ENCODE results near the gene FN3KRP.

FN3KRP gene

DNA sequence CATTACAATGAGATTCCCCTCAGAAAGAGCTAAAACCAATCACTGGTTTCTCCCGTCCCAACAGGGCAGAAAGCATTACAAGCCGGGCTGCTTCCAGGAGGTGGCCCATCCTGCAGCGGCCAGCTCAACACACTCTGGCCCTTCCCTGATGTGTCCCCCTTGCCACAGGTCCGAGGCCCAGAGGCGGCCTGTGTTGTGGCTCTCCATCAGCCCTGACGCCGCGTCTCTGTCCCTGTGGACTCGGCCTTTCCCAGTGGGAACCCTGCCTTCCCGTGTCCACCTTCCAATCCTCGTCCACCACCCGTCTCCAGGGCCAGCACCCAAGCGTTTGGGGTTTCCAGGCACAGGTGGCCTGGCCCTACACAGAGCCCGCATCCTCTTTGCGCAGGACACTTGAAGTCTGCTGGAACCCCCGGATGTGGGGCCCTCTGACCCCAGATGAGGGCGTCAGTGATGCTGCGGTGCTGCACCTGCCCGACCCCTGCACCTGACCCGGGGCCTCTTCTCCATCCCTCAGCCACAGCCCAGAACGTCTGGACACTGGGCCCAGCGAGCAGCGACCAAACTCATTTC lies 39.1 kb upstream of the FN3KRP start:
- no peak for DNase-seq
- Histone ChIP-seq H3K4me1 (ENCODE audit: control insufficient read depth, insufficient read depth, low read length, poor library complexity, severe bottlenecking) (no peaks in the 10 kb centered on the region), H3K27ac (ENCODE audit: insufficient read depth, low read length, poor library complexity, severe bottlenecking) (no peak overlapping the region), H3K27me3 (replicated peaks; ENCODE audit: control insufficient read depth, insufficient read depth, low read length, poor library complexity, severe bottlenecking) (no peaks in the 10 kb centered on the region), H3K36me3 (ENCODE audit: control insufficient read depth, insufficient read depth, low read length) (no peaks in the 10 kb centered on the region), H3K9me3 (ENCODE audit: control insufficient read depth, low read length) (no peaks in the 10 kb centered on the region), H3K4me3 (ENCODE audit: insufficient read depth, low read depth, low read length, poor library complexity, severe bottlenecking) (no peak overlapping the region)

DNA sequence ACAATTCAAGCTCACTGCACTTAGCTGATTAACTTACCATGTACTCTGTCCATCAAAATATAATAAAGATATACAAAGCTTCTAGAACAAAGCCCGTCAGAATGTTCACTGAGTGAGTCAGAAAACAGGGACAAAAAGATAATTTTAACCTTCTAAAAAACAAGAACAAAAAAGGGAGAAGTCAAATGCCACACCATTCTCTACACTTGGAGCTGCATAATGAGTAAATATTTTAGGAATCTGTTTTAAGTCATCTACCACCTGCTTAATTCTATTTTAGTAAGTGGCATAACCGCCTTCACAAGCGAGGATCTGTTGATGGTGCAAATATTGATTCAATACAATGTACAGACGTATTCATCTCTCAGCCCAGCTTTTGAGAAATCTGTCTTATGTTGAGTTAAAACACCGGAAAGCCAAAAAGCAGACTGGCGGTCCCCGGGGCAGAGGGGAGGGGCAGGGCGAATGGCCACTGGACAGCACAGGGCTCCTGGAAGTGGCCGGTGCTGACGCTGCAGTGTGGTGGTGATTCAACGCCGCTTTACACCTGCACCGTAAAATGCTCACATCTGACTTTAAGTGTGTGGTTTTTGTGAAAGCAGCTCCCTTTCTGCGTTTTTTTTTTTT lies 38.1 kb upstream of the FN3KRP start:
- Histone ChIP-seq H3K27ac (ENCODE audit: insufficient read depth, low read length, poor library complexity, severe bottlenecking) (no peak overlapping the region), H3K4me3 (ENCODE audit: insufficient read depth, low read depth, low read length, poor library complexity, severe bottlenecking) (no peak overlapping the region), H3K4me1 (ENCODE audit: control insufficient read depth, insufficient read depth, low read length, poor library complexity, severe bottlenecking) (no peaks in the 10 kb centered on the region), H3K9me3 (ENCODE audit: control insufficient read depth, low read length) (no peaks in the 10 kb centered on the region), H3K36me3 (ENCODE audit: control insufficient read depth, insufficient read depth, low read length) (no peaks in the 10 kb centered on the region), H3K27me3 (replicated peaks; ENCODE audit: control insufficient read depth, insufficient read depth, low read length, poor library complexity, severe bottlenecking) (no peaks in the 10 kb centered on the region)
- DNase-seq: no peak

DNA sequence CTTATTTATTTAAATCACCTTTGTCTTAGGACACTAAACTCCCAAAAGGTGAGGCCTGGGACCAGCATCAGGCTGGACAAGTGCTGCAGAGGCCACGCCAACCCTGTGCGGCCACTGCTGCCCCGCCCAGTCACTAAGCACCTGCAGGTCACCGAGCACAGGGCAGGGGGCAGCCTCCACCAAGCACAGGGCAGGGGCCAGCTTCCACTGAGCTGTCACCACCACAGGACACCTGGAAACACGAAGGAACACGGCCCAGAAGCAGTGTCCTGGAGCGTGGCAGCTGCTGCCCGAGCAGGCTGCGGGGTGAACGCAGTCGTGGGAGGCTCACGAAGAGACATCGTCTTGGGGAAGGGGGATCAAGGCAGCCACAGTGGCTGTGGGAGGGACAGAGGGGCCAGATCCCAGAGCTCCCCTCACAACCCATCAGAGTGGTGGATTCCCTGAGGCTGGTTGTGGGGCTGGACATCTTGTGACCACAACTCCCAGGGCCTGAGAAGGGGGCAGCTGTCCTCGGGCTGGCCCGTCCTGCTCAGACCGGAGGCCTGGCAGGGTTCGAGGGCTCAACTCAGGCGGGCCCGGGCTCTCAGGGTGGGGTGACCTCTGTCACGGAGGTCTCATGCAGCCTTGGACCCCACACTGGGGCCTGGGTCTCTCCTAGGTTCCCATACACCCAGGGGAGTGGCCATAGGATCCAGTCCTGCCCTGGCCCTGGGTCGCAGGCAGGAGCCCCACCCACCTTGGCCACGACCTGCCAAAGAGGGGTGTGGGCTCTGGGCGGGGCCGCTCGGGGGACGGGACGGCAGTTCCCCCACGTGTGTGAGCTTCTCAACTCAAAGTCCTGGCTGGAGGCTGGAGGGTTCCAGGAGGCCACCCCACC lies 36.7 kb upstream of the FN3KRP start:
- Histone ChIP-seq H3K9me3 (ENCODE audit: control insufficient read depth, low read length) (no peaks in the 10 kb centered on the region), H3K36me3 (ENCODE audit: control insufficient read depth, insufficient read depth, low read length) (no peaks in the 10 kb centered on the region), H3K27me3 (replicated peaks; ENCODE audit: control insufficient read depth, insufficient read depth, low read length, poor library complexity, severe bottlenecking) (no peaks in the 10 kb centered on the region), H3K27ac (ENCODE audit: insufficient read depth, low read length, poor library complexity, severe bottlenecking) (no peak overlapping the region), H3K4me1 (ENCODE audit: control insufficient read depth, insufficient read depth, low read length, poor library complexity, severe bottlenecking) (no peaks in the 10 kb centered on the region), H3K4me3 (ENCODE audit: insufficient read depth, low read depth, low read length, poor library complexity, severe bottlenecking) (no peak overlapping the region)
- DNase-seq: no peak

DNA sequence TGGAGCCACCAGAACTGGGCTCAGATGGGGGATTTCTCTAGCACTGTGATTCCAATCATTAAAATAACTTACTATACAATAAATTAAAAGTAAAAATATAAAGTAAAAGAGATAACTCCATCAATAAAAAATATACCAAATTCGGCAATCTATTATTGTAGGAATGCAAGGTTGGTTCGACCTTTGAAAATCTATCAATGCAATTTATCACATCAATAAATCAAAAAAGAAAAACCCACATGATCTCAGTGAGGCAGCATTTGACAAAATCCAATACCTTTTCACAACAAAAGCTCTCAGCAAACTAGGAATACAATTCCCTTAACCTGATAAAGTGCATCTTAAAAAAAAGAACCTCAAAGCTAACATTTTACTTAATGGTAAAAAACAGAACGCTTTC lies 35.0 kb upstream of the FN3KRP start:
- Histone ChIP-seq H3K36me3 (ENCODE audit: control insufficient read depth, insufficient read depth, low read length) (no peaks in the 10 kb centered on the region), H3K27me3 (replicated peaks; ENCODE audit: control insufficient read depth, insufficient read depth, low read length, poor library complexity, severe bottlenecking) (no peaks in the 10 kb centered on the region), H3K4me3 (ENCODE audit: insufficient read depth, low read depth, low read length, poor library complexity, severe bottlenecking) (no peak overlapping the region), H3K9me3 (ENCODE audit: control insufficient read depth, low read length) (no peaks in the 10 kb centered on the region), H3K27ac (ENCODE audit: insufficient read depth, low read length, poor library complexity, severe bottlenecking) (no peak overlapping the region), H3K4me1 (ENCODE audit: control insufficient read depth, insufficient read depth, low read length, poor library complexity, severe bottlenecking) (no peaks in the 10 kb centered on the region)
- no peak for DNase-seq

DNA sequence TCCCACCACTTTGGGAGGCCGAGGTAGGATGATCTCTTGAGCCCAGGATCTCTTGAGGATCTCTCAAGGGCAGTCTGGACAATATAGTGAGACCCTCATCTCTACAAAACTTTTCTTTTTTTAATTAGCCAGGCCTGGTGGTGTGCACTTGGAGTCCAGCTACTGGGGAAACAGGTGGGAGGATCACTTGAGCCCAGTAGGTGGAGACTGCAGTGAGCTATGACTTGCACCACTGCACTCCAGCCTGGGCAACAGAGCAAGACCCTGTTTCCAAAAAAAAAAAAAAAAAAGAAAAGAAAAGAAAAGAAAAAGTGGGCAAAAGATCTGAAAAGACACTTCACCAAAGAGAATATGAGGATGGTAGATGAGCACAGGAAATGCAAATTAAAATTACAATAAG lies 33.0 kb upstream of the FN3KRP start:
- Histone ChIP-seq H3K9me3 (ENCODE audit: control insufficient read depth, low read length) (no peaks in the 10 kb centered on the region), H3K4me1 (ENCODE audit: control insufficient read depth, insufficient read depth, low read length, poor library complexity, severe bottlenecking) (no peaks in the 10 kb centered on the region), H3K27me3 (replicated peaks; ENCODE audit: control insufficient read depth, insufficient read depth, low read length, poor library complexity, severe bottlenecking) (no peaks in the 10 kb centered on the region), H3K36me3 (ENCODE audit: control insufficient read depth, insufficient read depth, low read length) (no peaks in the 10 kb centered on the region), H3K4me3 (ENCODE audit: insufficient read depth, low read depth, low read length, poor library complexity, severe bottlenecking) (no peak overlapping the region), H3K27ac (ENCODE audit: insufficient read depth, low read length, poor library complexity, severe bottlenecking) (no peak overlapping the region)
- DNase-seq: no peak

DNA sequence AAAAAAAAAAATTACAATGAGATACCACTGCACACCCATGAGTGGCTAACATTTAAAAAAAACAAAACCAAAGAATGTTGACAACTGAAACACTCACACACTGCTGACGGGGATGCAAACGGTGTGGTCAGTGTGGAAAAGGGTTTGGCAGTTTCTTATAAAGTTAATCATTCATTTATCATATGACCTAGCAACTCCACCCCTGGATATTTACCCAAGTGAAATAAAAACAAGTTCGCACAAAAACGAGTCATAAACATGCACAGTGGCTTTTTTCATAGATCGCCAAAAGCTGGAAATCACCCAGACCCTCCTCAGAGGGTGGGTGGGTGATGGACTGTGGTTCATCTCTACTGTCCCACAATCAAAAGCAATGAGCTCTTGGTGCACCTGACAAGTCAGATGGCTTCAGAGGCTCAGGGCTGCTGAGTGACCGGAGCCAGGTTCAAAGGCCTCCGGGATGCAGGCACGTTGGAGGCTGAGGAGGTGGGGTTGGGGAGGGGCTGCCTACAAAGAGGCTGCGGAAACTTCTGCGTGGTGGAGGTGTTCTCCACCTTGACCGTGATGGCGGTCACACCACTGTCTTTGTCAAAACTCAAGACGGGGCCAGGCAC lies 32.2 kb upstream of the FN3KRP start:
- Histone ChIP-seq H3K4me1 (ENCODE audit: control insufficient read depth, insufficient read depth, low read length, poor library complexity, severe bottlenecking) (no peaks in the 10 kb centered on the region), H3K4me3 (ENCODE audit: insufficient read depth, low read depth, low read length, poor library complexity, severe bottlenecking) (no peak overlapping the region), H3K9me3 (ENCODE audit: control insufficient read depth, low read length) (no peaks in the 10 kb centered on the region), H3K27ac (ENCODE audit: insufficient read depth, low read length, poor library complexity, severe bottlenecking) (no peak overlapping the region), H3K27me3 (replicated peaks; ENCODE audit: control insufficient read depth, insufficient read depth, low read length, poor library complexity, severe bottlenecking) (no peaks in the 10 kb centered on the region), H3K36me3 (ENCODE audit: control insufficient read depth, insufficient read depth, low read length) (no peaks in the 10 kb centered on the region)
- DNase-seq: no peak

DNA sequence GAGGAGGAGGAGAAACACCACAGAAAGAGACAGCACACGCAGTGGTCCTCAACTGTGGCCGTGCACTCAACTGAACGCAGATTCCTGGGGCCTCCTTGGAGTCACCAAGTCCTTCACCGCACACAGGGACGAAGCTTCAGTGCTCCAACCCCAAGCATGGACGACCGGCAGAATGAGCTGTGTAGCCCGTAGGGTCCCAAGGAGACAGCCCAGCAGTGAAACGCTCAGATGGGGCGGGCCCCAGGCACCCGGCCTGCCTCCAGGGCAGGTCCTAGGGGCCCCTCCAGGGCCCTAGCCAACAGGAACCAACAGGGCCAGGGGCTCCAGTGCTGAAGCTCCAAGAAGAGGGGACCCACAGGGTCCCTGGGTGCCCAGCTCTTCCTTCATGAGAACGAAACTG lies 31.2 kb upstream of the FN3KRP start:
- Histone ChIP-seq H3K36me3 (ENCODE audit: control insufficient read depth, insufficient read depth, low read length) (no peaks in the 10 kb centered on the region), H3K27me3 (replicated peaks; ENCODE audit: control insufficient read depth, insufficient read depth, low read length, poor library complexity, severe bottlenecking) (no peaks in the 10 kb centered on the region), H3K27ac (ENCODE audit: insufficient read depth, low read length, poor library complexity, severe bottlenecking) (no peak overlapping the region), H3K9me3 (ENCODE audit: control insufficient read depth, low read length) (no peaks in the 10 kb centered on the region), H3K4me1 (ENCODE audit: control insufficient read depth, insufficient read depth, low read length, poor library complexity, severe bottlenecking) (no peaks in the 10 kb centered on the region), H3K4me3 (ENCODE audit: insufficient read depth, low read depth, low read length, poor library complexity, severe bottlenecking) (no peak overlapping the region)
- DNase-seq: no peak

DNA sequence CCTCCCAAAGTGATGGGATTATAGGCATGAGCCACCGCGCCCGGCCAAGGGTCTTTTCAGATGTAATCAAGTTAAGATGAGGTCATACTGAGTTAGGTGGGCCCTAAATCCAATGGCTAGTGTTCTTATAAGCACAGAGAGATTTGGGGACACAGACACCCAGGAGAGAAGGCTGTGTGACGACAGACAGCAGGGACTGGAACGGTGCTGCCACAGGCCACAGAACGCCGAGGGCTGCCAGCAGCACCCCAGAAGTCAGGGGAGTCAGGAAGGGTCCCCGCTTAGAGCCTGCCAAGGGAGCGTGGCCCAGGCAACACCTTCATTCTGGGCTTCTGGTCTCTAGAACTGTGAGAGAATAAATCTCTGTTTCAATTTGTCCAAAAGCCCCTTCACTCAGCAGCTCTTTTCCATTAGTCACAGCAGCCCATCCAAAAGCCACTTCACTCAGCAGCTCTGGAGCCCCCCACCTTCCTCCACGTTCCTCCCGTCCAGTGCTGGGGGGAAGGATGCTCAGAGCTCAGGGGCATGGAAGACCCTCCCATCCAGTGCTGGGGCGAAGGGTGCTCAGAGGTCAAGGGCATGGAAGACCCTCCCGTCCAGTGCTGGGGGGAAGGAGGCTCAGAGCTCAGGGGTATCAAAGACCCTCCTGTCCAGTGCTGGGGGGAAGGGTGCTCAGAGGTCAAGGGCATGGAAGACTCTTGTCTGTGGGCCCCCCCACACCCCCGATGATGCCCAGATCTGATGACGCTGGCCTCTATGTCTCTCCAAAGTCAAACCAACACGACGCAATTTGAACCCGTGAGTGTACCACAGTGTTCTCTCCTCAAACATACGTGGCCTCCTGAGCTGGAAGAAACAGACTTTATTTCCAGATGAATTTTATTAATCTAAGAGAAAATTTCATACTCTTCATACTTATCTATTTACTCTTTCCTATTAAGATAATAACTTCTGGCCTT lies 29.9 kb upstream of the FN3KRP start:
- no peaks in the 10 kb centered on the region for H3K36me3 ChIP-seq (ENCODE audit: control insufficient read depth, insufficient read depth, low read length)
- no peak for DNase-seq
- no peaks in the 10 kb centered on the region for H3K4me1 ChIP-seq (ENCODE audit: control insufficient read depth, insufficient read depth, low read length, poor library complexity, severe bottlenecking)
- no peaks in the 10 kb centered on the region for H3K27me3 ChIP-seq (replicated peaks; ENCODE audit: control insufficient read depth, insufficient read depth, low read length, poor library complexity, severe bottlenecking)
- H3K9me3 ChIP-seq (ENCODE audit: control insufficient read depth, low read length): no peaks in the 10 kb centered on the region
- H3K4me3 ChIP-seq (ENCODE audit: insufficient read depth, low read depth, low read length, poor library complexity, severe bottlenecking): no peak overlapping the region
- H3K27ac ChIP-seq (ENCODE audit: insufficient read depth, low read length, poor library complexity, severe bottlenecking): no peak overlapping the region

DNA sequence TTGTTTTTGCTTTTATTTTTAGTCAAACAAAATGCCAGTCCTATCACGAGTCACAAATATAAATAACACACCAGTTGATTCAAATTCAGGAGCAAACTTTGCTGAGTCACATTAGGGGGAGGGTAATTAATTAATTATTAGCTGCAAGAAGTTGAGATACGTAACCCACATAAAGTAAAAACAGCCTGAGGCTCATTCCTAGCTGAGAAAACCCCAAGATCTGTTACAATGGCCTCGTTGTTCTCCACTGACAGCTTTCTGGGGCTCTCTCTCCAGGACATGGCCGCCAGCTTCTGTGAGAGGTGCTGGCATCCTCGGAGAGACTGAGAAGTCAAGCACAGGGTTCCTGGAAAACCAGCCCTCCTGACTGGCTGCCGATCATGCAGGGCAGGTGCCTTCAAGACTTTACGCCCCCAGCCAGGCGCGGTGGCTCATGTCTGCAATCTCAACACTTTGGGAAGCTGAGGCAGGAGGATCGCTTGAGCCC lies 29.1 kb upstream of the FN3KRP start:
- Histone ChIP-seq H3K9me3 (ENCODE audit: control insufficient read depth, low read length) (no peaks in the 10 kb centered on the region), H3K27ac (ENCODE audit: insufficient read depth, low read length, poor library complexity, severe bottlenecking) (no peak overlapping the region), H3K27me3 (replicated peaks; ENCODE audit: control insufficient read depth, insufficient read depth, low read length, poor library complexity, severe bottlenecking) (no peaks in the 10 kb centered on the region), H3K4me3 (ENCODE audit: insufficient read depth, low read depth, low read length, poor library complexity, severe bottlenecking) (no peak overlapping the region), H3K4me1 (ENCODE audit: control insufficient read depth, insufficient read depth, low read length, poor library complexity, severe bottlenecking) (no peaks in the 10 kb centered on the region), H3K36me3 (ENCODE audit: control insufficient read depth, insufficient read depth, low read length) (no peaks in the 10 kb centered on the region)
- DNase-seq: no peak

Data from effector memory CD4-positive, alpha-beta T cell (primary cell).